GM21737 (cell line): ENCODE measurements around the gene SUV39H2.
"Not testable (repeated sequence)": the region's sequence is repeated elsewhere in the genome, so short reads cannot be mapped to it uniquely, and the experiment has no call there.

Source experiments
- ATAC-seq: cut with Tn5 transposase; IDR thresholded peaks from one replicate; pipeline ENCODE4 v1.9.1; 2021; ENCODE audit warnings: mild to moderate bottlenecking, moderate library complexity; ENCODE audit not compliant: unreplicated experiment

SUV39H2 gene

GRCh38 chr10:14926722-14927416 lies 48.2 kb downstream of the SUV39H2 start:
- ATAC-seq, result peak; percentile 95

- ATAC-seq, result no peak
Measured at GRCh38 chr10:14930610-14931009, 51.9 kb downstream of the SUV39H2 start.

GRCh38 chr10:14936584-14936983 lies 57.9 kb downstream of the SUV39H2 start:
- ATAC-seq, result no peak

GRCh38 chr10:14938971-14939370 lies 60.3 kb downstream of the SUV39H2 start:
- ATAC-seq, result not testable (repeated sequence)

- peak; percentile 90 for ATAC-seq
Measured at GRCh38 chr10:14942147-14942949, 63.7 kb downstream of the SUV39H2 start.

- ATAC-seq, result not testable (repeated sequence)
Measured at GRCh38 chr10:14942950-14943338, 64.3 kb downstream of the SUV39H2 start.

- ATAC-seq, result no peak
Measured at GRCh38 chr10:14945108-14945507, 66.4 kb downstream of the SUV39H2 start.

- no peak for ATAC-seq
Measured at GRCh38 chr10:14947268-14947667, 68.6 kb downstream of the SUV39H2 start.

- no peak for ATAC-seq
Measured at GRCh38 chr10:14949291-14949690, 70.6 kb downstream of the SUV39H2 start.

- ATAC-seq, result no peak
Measured at GRCh38 chr10:14952851-14953423, 74.3 kb downstream of the SUV39H2 start.

- ATAC-seq, result peak; percentile 35
Measured at GRCh38 chr10:14953424-14954000, 74.8 kb downstream of the SUV39H2 start.
